HG02885 (cell line): ENCODE data around the gene UNC13D.
"Not testable (repeated sequence)": the region's sequence is repeated elsewhere in the genome, so short reads cannot be mapped to it uniquely, and the experiment has no call there.

Experiments
- ATAC-seq: cut with Tn5 transposase; IDR thresholded peaks from one replicate; pipeline ENCODE4 v1.9.1; 2021; ENCODE audit warnings: mild to moderate bottlenecking; ENCODE audit not compliant: unreplicated experiment, poor library complexity

The UNC13D gene

DNA sequence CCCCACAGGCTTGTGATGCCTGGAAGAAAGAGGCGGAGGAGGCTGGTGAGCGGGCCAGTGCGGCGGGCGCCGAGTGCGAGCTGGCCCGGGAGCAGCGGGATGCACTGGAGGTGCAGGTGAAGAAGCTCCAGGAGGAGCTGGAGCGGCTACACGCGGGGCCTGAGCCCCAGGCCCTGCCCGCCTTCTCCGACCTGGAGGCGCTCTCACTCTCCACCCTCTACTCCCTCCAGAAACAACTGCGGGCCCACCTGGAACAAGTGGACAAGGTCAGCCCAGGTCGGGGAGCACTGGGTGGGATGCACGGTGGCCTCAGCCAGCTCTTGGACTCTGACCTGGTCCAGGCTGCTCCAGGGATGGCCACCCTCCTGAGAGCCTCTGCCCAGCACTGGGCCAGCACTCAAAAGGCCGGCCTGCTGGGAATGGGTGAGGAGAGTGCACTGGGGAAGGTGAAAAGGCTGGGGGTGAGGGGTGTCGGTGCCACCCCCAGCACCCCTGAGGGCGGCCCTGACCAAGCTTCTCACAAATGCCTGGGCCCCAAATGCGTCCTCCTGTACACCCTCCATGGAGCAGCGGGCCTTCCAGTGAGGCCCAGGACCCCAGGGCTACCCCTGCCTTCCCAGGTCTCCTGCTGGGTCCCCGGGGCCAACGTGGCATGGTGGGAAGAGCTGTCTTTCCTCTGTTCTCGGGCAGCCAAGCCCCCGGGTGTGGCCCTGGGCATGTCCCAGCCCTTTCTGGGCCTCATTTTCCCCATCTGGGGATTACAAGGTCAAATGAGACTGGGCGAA is 20.8 kb downstream of the UNC13D start:
- no peak for ATAC-seq

DNA sequence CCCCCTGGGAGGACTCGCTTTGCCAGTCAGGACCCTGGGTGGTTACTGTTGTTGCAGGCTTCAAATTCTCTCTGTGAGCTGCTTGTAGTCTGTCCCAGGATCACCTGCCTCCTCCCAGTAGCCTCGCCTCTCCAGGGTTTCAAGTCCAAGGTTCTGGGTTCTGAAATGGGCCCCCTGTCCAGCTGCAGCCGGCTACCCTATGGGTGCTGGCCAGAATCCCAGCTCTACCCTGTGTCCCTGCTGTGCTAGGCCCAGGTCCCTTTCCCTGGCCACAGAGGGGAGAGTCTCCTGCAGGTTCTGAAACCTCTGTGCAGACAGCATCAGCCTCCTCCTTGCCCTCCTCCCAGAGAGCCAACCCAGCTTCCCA is 21.4 kb downstream of the UNC13D start:
- no peak for ATAC-seq

DNA sequence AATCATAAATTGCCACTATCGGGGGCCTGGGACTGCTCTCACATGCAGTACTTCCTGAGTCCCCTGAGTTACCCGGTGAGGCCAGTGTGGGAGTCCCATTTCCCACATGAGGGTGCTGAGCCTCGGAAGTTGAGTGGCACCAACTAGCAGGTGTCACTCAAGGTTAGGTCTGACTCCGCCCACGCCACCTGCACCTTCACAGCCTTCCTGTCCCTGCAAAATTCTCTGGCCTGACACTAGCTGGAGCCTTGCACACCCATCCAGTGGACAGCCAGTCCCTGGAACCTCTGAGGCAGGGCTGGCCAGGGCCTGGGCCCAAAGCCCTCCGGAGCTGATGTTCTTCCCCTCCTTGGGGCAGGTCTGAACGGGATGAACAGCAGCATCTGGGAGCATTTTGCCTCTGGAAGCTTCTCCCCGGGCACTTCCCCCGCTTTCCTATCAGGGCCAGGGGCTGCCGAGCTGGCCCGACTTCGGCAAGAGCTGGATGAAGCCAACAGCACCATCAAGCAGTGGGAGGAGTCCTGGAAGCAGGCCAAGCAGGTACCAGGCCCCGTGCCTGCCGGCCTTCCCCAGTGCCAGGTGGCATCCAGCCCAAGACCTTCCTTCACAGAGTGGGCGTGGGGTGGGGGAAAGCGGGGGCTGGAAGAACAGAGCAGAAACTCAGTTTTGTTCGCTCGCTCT is 21.9 kb downstream of the UNC13D start:
- no peak for ATAC-seq

GRCh38 chr17:75821552-75821951 is 22.7 kb downstream of the UNC13D start:
- no peak for ATAC-seq

DNA sequence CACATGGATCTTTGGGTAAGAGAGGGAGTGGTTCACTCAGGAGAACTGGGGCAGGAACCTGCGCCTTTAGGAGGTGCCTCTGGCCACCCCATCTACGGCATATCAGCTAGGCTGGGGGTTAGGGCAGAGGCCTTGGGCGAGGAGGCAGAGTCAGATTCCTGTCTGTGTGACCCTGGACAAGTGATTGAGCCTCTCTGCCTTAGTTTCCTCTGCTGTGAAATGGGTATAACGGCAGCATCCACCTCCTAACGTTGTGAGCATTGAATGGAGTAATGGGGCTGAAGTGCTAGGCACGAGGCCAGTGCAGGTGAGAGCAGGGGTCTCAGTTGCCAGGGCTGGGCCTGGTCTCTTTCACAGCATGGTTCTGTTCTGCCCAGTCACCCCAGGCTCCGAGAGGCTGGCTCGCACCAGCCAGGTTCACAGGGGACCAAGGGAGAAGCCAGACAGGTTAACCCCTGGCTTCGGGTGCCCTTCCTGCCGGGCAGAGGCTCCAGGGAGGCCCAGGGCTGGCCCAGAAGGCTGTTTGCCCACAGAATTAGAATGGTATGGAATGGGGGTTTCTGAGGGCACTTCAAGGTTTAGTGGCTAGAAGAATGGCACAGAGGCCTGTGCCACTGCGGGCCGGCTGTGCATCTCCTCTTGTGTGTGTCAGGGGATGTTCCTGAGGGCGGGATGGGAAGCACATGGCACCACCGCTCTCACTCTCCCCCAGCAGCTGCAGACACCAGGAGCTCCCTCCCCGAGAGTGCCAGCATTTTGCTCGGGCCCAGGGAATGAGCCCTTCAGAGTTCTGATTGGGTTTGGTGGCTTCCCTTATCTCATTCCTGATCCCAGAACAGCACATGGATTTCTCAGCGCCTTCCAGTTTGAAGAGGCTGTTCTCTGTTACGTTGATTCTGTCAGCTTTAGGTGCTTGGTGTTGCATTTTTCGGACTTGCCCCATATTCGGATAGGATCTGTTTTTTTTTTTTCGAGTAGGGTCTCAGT is 23.8 kb downstream of the UNC13D start:
- no peak for ATAC-seq

DNA sequence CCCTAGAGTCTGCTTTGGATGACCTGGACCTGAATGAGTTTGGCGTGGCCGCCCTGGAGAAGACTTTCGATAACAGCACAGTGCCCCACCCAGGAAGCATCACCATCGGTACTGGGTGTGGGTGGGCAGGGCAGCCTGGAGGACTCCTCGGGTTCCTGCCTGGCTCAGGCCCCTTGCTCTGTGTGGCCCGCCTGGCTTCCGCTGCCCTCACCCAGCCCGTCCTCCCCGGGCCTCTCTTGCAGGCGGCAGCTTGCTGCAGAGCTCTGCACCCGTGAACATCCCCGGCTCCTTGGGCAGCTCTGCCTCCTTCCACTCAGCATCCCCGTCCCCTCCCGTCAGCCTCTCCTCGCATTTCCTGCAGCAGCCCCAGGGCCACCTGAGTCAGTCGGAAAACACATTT is 24.5 kb downstream of the UNC13D start:
- ATAC-seq, result no peak

GRCh38 chr17:75819116-75819515 is 25.1 kb downstream of the UNC13D start:
- no peak for ATAC-seq

DNA sequence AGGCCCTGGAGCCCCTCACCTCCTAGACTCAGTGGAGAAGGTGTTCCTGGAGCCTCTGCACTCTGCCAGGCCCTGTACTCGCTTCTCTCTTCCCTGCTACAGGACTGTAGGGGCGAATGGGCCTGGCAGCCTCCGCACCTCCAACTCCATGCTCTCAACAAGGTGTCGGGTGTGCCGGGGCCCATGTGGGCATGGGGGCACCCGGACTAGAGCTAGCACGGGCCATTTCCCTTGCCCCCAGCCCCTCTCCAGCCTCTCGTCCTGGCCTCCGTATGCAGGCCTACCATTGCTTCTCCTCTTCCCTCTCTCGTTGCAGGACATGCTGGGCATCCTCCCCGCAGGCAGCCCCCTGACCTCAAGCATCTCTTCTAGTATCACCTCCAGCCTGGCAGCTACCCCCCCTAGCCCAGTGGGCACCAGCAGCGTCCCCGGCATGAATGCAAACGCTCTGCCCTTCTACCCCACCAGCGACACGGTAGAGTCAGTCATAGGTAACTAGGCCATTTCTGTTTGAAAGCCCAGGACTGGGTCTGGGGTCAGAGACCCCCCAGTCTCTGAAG is 25.8 kb downstream of the UNC13D start:
- no peak for ATAC-seq

- ATAC-seq, result no peak
These were observed 26.6 kb downstream of the UNC13D start for GRCh38 chr17:75817571-75817970.

DNA sequence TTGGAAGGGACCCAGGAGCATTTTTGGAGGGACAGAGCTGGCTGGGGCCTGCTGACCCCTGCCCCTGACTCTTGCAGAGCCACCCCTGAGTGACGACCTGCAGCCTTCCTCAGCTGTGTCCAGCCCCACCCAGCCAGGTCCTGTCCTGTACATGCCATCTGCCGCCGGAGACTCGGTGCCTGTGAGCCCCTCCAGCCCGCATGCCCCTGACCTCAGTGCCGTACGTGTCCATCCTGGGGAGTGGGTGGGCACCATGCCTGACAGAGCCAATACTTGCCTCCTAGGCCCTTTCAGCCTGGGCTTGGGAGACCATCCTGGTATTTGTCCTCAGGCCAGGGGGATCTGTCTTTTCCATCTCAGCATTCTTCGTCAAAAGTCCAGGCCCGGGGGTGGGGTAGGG is 27.5 kb downstream of the UNC13D start:
- no peak for ATAC-seq

DNA sequence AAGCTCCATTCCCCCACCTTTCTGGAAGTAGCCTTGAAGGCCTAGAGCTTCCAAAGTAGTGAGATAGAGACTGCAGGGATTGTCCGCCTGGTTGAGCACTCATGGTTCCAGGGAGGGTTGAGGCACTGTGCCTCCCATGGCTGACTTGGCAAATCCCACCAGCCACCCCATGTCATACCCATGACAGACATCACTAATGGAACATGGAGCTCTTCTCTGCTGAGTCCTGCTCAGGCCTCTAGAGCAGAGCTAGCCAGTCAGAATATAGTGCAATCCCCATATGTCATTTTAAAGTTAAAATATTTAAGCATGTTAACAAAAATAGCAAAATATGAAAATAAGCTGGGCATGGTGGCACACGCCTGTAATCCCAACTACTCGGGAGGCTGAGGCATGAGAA is 28.8 kb downstream of the UNC13D start:
- ATAC-seq, result no peak

GRCh38 chr17:75814900-75815373 is 29.3 kb downstream of the UNC13D start:
- ATAC-seq, result no peak

DNA sequence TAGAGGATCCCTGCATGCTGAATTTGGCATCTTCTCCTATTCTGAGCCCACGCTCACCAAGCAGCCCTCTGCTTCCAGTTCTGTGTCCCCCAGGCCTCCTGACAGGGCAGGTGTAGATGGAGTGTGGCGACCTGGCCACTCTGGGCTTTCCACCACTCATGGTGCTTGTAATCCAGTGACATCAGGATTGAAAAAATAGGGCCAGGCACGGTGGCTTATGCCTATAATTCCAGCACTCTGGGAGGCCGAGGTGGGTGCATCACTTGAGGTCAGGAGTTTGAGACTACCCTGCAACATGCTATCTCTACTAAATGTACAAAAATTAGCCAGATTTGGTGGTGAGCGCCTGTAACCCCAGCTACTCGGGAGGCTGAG is 30.2 kb downstream of the UNC13D start:
- ATAC-seq, result no peak

DNA sequence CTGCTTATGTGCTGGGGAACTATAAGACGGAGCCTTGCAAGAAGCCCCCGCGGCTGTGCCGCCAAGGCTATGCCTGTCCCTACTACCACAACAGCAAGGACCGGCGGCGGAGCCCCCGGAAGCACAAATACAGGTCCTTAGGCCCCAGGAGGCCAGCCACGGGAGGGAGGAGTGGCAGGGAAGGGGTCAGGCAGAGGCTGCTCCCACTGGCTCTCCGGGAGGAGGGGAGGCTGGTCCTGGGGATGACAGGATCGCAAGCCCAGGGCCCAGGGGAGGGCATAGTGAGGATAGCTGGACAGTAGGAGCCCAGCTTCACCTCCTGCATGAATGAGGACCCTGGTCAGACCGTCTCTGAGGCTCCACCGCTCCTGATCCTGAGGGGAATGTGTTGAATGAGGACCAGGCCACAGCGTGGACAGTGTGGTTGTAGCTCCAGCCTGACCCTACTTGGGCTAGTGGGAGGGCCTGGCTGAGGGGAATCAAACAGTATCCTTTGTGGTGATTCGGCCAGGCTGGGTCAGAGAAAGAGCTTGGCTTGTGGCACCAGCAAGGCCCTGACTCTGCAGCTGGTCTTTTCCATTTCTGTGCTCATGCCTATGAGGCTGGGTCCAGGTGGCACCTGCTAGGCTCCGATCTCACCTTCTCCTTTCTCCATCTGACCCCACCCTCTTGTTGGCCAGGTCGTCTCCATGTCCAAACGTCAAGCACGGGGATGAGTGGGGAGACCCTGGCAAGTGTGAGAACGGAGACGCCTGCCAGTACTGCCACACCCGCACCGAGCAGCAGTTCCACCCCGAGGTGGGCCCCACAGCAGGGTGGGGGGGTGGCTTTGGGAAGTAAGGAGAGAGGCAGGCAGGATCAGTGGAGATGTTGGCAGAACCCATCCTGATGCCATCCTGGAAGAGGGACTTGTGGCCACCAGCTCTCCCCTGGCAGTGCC is 30.9 kb downstream of the UNC13D start:
- ATAC-seq, result no peak

DNA sequence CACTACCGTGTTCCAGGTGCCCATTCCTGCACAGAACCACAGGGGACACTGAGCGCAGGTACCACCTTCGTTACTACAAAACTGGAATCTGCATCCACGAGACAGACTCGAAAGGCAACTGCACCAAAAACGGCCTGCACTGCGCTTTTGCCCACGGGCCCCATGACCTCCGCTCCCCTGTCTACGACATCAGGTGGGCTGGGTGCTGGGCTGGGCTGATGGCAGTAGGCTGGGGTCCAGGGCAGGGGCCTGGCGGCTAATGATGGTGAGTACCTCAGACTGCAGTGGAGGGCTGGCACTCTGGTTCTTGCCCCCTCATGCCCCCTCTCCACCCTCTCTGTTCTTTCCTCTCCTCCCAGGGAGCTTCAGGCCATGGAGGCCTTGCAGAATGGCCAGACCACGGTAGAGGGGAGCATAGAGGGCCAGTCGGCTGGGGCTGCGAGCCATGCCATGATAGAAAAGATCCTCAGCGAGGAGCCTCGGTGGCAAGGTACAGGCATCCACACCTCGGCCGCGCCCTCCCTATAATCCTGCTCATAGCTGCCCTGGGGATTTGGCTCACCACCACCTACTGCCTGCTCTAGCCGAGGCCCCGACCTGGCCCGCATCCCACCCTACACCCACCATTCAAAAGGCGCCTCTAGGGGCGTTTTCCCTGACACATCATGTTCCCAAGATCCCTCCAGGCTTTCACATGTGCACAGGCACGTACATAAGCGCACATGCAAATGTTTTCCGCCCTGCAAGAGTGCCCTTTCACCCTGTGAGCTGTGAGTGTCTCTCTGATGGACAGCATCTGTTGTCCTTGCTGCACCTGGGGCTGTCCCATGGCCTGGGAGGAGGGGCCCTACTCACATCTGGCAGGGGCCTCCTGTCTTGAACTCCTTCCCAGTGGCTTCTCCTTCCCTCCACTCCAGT is 31.8 kb downstream of the UNC13D start:
- no peak for ATAC-seq

DNA sequence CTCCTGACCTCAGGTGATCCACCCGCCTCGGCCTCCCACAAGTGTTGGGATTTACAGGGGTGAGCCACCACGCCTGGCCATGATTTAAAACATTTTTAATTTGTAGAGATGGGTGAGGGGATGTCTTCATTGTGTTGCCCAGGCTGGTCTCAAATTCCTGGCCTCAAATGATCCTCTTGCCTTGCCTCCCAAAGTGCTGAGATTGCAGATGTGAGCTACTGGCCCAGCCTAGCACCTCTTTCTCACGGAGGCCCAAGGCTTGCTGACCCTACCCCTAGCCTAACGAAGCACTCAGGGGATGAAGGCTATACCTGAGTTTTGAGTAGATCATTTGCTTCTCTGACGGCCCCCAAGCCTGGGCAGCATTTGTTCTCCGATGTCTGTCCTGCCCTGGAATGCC is 33.0 kb downstream of the UNC13D start:
- ATAC-seq, result no peak

- not testable (repeated sequence) for ATAC-seq
These were observed 33.4 kb downstream of the UNC13D start for GRCh38 chr17:75810756-75811155.

GRCh38 chr17:75810216-75810615 is 34.0 kb downstream of the UNC13D start:
- no peak for ATAC-seq
